NCI-H510A (cell line): ENCODE data around the gene TXNDC8.
"Not testable (repeated sequence)": the region's sequence is repeated elsewhere in the genome, so short reads cannot be mapped to it uniquely, and the experiment has no call there.

Experiments
- DNase-seq: peaks from one replicate; lab custom pipeline; 2025; lab: John Stamatoyannopoulos, UW

Gene TXNDC8

GRCh38 chr9:110327716-110328115 lies 9.9 kb downstream of the TXNDC8 start:
- DNase-seq = no peak

- DNase-seq = no peak
Measured at GRCh38 chr9:110323818-110324217, 13.8 kb downstream of the TXNDC8 start.

- DNase-seq = no peak
Measured at GRCh38 chr9:110320651-110321445, 16.8 kb downstream of the TXNDC8 start.

GRCh38 chr9:110319781-110320492 lies 17.7 kb downstream of the TXNDC8 start:
- no peak for DNase-seq

- no peak for DNase-seq
Measured at GRCh38 chr9:110317911-110318310, 19.8 kb downstream of the TXNDC8 start.

DNA sequence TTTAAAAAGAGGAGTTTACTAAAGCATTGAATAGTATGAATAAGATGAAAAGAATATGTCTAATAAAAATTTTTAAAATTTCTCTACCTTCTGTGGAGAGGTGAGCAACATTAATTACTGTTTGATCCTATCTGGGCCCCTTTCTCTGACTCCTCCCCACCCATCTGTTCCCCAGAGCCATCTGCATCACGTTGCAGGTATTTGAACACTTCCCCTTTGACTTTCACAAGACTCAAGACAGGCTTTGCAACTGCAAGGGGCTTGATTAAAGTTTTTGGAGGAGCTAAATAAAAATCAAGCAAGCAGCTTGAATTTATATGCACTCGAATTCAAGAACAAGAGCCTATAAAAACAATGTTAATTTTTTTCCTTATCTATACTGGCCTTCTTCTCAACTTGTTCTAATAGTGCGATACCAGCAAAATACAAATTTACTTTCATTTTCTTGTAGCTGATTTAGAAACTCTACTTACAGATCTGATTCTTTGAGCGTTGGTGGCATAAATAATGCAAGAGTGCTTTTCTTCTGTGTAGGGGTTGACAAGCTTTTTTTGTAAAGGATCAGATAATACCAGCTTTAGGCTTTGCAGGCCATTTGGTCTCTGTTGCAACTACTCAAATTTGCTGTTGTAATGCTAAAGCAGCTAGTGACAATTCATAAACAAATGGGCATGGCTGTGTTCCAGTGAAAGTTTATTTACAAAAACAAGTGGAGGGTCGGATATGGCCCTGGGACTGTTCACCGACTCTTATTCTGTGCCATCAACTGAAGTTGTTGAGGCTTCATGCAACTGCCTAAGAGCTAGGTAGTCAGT lies 21.2 kb downstream of the TXNDC8 start:
- no peak for DNase-seq

DNA sequence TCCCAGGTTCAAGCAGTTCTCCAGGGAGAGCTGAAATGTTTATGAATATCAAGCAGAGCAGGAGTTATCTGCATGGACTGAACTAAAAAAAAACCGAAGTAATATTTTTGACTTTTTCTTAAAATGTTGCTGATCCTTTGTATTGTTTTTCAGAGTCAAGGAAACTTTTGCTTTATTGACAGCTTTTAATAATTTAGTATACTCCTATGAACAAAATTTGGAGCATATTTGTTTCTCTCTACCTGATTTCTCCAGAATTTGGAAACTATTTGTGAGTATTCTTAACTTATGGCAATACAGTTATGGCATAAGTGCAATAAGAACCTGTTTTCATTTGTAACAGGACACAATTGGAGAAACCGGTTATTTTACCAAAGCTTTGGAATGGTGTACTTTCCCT lies 25.7 kb downstream of the TXNDC8 start:
- not testable (repeated sequence) for DNase-seq

GRCh38 chr9:110309681-110310080 lies 28.0 kb downstream of the TXNDC8 start:
- no peak for DNase-seq

DNA sequence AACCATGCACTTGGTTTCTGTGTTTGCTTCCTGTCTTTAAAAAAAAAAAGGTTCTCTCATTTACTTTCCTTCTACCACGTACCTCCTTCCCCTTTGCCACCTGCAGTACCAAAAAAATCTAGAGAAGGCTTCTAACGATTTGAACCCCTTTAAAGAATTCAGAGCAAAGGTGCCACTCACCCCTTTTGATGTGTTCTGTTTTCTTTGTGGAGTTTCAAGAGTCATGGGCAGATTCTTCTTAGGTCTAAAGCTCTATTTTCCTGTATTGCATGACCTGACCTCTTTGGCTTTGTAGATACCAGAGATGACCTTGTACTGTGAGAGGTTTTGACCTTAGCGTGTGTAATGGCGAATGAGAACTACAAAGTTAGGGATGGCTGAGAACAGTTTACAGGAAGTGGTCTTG lies 29.0 kb downstream of the TXNDC8 start:
- DNase-seq = no peak

DNA sequence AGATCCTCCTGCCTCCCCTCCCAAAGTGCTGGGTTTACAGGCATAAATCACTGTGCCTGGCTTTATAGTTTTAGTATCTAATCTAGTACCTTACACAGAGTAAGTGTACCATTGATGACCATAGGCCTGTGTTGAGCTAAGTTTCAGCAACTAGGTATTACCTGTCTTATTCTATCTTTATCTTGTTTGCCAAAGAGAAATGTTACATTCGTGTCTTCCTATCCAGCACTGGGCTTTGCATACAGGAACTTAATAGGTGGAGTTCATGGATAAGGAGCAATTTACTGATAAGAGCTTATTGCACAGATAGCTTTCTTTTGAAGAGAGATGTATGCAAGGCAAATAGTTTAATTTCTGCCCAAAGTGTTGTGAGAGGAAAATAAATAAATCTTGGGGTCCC lies 30.5 kb downstream of the TXNDC8 start:
- DNase-seq = no peak

DNA sequence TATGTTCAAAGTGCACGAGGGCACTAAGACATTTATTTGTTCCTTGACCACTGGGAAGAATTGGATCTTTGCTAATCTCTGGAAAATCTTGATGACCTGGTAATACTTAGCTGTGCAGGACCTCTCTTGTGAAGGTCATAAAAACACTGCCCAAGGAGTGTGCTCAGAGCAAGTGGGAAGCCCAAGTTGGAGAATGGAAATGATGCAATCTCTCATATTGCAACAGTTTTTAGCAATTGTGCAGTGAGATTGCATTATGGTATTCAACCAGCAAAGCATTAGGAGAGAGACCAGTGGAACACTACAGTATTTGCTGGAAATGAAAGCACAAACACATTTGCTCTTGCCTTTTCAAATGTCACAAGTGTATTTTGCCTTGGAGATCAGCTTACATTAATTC lies 34.5 kb downstream of the TXNDC8 start:
- DNase-seq = no peak

GRCh38 chr9:110298043-110298605 lies 39.5 kb downstream of the TXNDC8 start:
- DNase-seq = no peak

DNA sequence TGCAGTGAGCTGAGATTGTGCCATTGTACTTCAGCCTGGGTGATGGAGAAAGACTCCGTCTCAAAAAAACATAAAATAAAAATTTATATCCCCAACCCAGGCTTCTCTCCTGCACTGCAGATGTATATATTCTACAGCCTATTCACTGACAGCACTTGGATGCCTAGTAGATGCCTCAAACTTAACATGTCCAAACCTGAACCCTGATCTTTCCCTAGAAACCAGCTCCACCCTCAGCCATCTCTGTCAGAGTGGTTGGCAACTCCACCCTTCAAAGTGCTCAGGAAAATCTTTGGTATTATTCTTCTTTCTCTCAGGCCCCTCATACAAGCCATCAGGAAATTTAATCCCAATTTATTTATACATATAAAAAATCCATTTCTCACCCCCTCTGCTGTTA lies 44.4 kb downstream of the TXNDC8 start:
- DNase-seq = no peak

DNA sequence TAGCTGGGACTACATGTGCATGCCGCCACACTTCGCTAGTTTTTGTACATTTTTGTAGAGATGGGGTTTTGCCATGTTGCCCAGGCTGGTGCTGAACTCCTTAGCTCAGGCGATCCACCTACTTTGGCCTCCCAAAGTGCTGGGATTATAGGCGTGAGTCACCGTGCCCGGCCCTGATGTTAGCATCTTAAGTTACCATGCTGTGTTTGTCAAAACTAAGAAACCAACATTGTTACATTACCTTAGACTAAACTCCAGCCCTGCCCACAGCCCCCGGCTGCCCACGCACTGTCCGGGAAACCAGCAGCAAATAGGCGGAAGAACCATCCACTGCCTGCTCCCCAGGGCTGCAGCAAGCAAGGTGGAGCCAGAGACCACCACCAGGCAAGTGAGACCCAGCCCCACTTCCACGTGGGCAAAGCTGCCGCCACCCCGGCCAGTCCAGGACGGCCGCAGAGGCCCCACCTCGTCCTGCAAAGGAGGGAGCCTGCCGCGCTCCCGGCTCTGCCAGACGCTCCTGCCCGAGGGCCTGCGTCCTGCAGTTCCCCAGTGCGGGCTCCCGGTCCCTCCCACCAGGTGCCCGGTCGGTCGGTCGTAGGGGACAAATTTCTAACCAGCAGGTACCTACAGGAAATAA lies 45.6 kb downstream of the TXNDC8 start:
- no peak for DNase-seq

DNA sequence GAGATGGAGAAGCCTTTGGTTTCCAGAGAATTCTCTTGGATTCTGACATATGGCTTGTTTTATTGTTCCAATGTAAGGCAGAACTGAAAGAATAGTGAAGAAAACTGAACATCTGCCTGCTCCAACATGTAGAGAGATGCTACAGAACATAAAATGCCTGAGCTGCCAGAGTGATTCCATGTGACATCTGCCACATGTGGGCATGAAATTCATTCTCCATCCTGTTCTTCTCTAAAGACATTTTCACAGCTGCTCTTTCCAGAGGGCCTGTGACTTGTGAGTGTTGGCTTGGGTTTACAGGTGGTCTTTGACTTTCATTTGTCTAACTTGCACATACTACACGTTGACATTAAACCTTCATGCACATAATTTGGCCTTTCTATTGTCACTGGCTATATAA lies 47.7 kb downstream of the TXNDC8 start:
- no peak for DNase-seq

DNA sequence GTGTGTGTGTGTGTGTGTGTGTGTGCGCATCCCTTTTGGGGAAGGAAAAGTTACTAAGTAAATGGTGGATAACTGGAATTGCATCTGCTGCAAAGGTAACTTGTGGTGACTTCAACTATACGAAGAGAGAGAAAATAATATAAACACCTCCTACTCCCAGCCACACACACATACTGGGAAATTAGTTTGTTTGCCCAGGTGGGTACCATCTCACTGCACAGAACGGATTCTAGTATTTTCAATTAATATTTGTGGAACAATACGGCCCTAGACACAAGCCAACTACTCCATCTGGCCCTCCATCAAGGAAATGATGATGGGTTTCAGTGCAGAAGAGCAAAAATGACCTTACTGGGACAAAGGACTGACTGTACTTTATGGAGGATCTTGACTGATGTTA lies 49.2 kb downstream of the TXNDC8 start:
- DNase-seq = no peak

GRCh38 chr9:110287289-110287680 lies 50.4 kb downstream of the TXNDC8 start:
- no peak for DNase-seq

- DNase-seq = no peak
Measured at GRCh38 chr9:110284211-110284844, 53.3 kb downstream of the TXNDC8 start.

DNA sequence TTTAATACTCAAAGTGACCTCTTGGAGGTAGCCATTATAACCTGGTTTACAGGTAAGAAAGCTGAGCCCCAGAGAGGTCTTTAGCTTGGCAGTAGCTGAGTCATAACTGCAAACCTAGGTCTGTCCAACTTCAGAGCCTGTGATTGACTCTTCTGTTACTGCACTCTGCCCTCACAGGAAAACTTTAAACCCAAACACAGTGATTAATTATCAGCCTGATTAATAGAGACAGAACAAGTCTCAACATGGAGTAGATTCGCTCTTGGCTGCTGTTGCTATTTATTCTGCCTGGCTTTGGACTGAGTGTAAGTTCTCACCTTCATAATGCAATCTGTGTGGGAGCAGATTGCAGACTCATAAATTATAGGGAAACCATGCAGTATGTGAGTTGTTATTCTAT lies 53.9 kb downstream of the TXNDC8 start:
- DNase-seq = no peak

- DNase-seq = no peak
Measured at GRCh38 chr9:110282739-110283081, 55.0 kb downstream of the TXNDC8 start.

DNA sequence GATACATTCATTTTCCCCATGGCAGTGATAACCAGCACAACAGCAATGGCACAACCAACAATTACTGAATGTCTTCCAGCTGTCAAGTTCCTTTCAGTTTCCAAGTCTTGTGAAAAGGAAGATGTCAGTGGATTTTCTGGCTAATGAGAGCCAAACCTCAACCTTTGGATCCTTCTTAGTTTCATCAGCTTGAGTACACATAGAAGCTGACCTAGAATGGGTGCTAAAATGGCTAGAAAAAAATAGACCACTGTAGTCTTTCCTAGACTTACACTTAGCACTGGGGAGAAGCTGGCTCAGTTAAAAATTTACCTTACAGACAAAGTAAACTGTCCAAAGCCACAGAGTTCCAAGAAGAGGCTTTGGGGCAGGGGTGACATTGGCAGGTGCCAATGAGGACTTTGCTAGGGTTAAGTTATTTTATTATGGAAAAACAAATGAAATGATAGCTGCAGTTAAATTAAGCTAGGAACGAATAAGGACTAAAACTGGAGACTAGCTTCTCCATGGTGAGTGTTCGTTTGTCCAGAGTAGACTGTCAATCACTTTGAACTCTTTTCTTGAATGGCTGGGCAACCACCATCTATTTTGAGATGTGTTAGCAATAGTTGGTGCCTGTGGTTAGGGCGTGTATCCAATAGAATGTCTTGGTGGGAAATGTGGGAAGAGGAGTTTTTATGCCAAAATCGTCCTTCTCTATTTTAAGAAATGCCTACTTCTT lies 55.5 kb downstream of the TXNDC8 start:
- no peak for DNase-seq
